Measurements from ENCODE around the gene CDYL.

CDYL gene

GRCh38 chr6:4760773-4761172 is 15.4 kb upstream of the CDYL start:
- TF ChIP-seq, protein P1, sequence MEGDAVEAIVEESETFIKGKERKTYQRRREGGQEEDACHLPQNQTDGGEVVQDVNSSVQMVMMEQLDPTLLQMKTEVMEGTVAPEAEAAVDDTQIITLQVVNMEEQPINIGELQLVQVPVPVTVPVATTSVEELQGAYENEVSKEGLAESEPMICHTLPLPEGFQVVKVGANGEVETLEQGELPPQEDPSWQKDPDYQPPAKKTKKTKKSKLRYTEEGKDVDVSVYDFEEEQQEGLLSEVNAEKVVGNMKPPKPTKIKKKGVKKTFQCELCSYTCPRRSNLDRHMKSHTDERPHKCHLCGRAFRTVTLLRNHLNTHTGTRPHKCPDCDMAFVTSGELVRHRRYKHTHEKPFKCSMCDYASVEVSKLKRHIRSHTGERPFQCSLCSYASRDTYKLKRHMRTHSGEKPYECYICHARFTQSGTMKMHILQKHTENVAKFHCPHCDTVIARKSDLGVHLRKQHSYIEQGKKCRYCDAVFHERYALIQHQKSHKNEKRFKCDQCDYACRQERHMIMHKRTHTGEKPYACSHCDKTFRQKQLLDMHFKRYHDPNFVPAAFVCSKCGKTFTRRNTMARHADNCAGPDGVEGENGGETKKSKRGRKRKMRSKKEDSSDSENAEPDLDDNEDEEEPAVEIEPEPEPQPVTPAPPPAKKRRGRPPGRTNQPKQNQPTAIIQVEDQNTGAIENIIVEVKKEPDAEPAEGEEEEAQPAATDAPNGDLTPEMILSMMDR (conservative IDR thresholded peaks at IDR 0.05; ENCODE audit: low read depth, low read length), result no peak
- no peaks in the 10 kb centered on the region for H3K79me2 ChIP-seq (ENCODE audit: insufficient read depth, low read depth)
- H3K4me2 ChIP-seq, result no peak overlapping the region
- no peaks in the 10 kb centered on the region for H3K4me1 ChIP-seq (ENCODE audit: low read depth, poor library complexity, severe bottlenecking)
- no peak overlapping the region for H3K9ac ChIP-seq
- H2AFZ ChIP-seq (ENCODE audit: low read depth), result no peak overlapping the region
- H4K20me1 ChIP-seq (ENCODE audit: insufficient read depth), result no peaks in the 10 kb centered on the region
- H3K27me3 ChIP-seq (ENCODE audit: insufficient read depth, low read depth), result no peaks in the 10 kb centered on the region
- no peaks in the 10 kb centered on the region for H3K36me3 ChIP-seq (ENCODE audit: insufficient read depth)
- H3K27ac ChIP-seq, result no peak overlapping the region
- H3K4me3 ChIP-seq (IDR thresholded peaks at IDR 0.05; ENCODE audit: insufficient read depth, low read depth, low read length), result no peak overlapping the region

DNA sequence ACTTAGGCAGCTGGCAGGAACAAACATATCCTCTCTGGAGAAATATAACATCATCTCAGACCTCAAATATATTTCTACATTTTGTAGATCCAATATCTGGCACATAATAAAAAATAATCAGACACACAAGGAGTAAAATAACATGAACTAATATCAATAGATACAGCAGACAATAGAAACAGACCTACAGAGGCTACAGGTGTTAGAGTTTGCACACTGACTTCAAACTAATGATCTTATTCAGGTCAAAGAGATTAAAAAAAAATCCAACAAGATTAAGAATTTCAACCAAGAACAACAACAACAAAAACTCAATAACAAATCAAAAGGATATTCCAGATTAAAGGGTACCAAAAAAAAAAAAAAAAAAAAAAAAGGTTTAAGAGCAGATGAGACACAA is 13.9 kb upstream of the CDYL start:
- Histone ChIP-seq H3K36me3 (ENCODE audit: insufficient read depth) (no peaks in the 10 kb centered on the region), H3K4me1 (ENCODE audit: low read depth, poor library complexity, severe bottlenecking) (no peaks in the 10 kb centered on the region), H3K27me3 (ENCODE audit: insufficient read depth, low read depth) (no peaks in the 10 kb centered on the region), H4K20me1 (ENCODE audit: insufficient read depth) (no peaks in the 10 kb centered on the region), H3K4me2 (no peak overlapping the region), H3K4me3 (IDR thresholded peaks at IDR 0.05; ENCODE audit: insufficient read depth, low read depth, low read length) (no peak overlapping the region), H3K27ac (no peak overlapping the region), H3K9ac (no peak overlapping the region), H2AFZ (ENCODE audit: low read depth) (no peak overlapping the region), H3K79me2 (ENCODE audit: insufficient read depth, low read depth) (no peaks in the 10 kb centered on the region)
- TF ChIP-seq, protein P1 (conservative IDR thresholded peaks at IDR 0.05; ENCODE audit: low read depth, low read length), result no peak

GRCh38 chr6:4763921-4764320 is 12.3 kb upstream of the CDYL start:
- no peak overlapping the region for H3K4me2 ChIP-seq
- H3K9ac ChIP-seq, result no peak overlapping the region
- H2AFZ ChIP-seq (ENCODE audit: low read depth), result no peak overlapping the region
- H3K36me3 ChIP-seq (ENCODE audit: insufficient read depth), result no peaks in the 10 kb centered on the region
- no peaks in the 10 kb centered on the region for H4K20me1 ChIP-seq (ENCODE audit: insufficient read depth)
- H3K27me3 ChIP-seq (ENCODE audit: insufficient read depth, low read depth), result no peaks in the 10 kb centered on the region
- no peaks in the 10 kb centered on the region for H3K4me1 ChIP-seq (ENCODE audit: low read depth, poor library complexity, severe bottlenecking)
- H3K27ac ChIP-seq, result no peak overlapping the region
- no peak overlapping the region for H3K4me3 ChIP-seq (IDR thresholded peaks at IDR 0.05; ENCODE audit: insufficient read depth, low read depth, low read length)
- no peaks in the 10 kb centered on the region for H3K79me2 ChIP-seq (ENCODE audit: insufficient read depth, low read depth)
- TF ChIP-seq, protein P1 (conservative IDR thresholded peaks at IDR 0.05; ENCODE audit: low read depth, low read length), result no peak

DNA sequence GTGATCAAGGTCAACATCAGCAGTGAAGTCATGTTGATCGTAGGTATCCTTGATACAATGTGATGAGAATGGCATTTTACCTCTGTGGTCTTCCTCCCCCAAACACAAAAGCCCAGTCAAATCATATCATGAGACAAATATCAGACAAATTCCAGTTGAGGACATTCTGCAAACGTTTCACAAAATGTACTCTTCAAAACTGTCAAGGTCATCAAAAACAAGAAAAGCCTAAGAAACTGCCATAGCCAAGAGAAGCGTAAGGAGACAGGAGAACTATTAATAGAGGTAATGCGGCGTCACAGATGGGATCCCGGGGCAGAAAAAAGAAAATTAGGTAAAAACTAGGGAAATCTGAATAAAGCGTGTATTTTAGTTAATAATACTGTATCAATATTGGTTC is 7.4 kb upstream of the CDYL start:
- Histone ChIP-seq H3K9ac (no peak overlapping the region), H3K36me3 (ENCODE audit: insufficient read depth) (no peaks in the 10 kb centered on the region), H3K27me3 (ENCODE audit: insufficient read depth, low read depth) (no peaks in the 10 kb centered on the region), H3K4me1 (ENCODE audit: low read depth, poor library complexity, severe bottlenecking) (no peaks in the 10 kb centered on the region), H3K79me2 (ENCODE audit: insufficient read depth, low read depth) (no peaks in the 10 kb centered on the region), H4K20me1 (ENCODE audit: insufficient read depth) (no peaks in the 10 kb centered on the region), H3K4me3 (IDR thresholded peaks at IDR 0.05; ENCODE audit: insufficient read depth, low read depth, low read length) (no peak overlapping the region), H3K4me2 (no peak overlapping the region), H3K27ac (no peak overlapping the region), H2AFZ (ENCODE audit: low read depth) (no peak overlapping the region)
- TF ChIP-seq, protein P1 (conservative IDR thresholded peaks at IDR 0.05; ENCODE audit: low read depth, low read length), result no peak
